Spleen (tissue), 11 donors: ENCODE results near the gene WFIKKN2. TPM values are rescaled to one million over a fixed set of nuclear protein-coding genes. Genes with fewer than 3 reads are reported as not detected.

Experiments
- DNase-seq: peaks from one replicate; pipeline ENCODE4 v3.0.0-alpha.2; 2020
- H3K27ac ChIP-seq, 8 donors: fragments of 200-600 bp; sonication (generic) in 7 of 8; 1 replicate in 4 of 8; 2 replicates in 4 of 8; pipeline versions ENCODE4 v1.5.0 to v1.8.0; 2016 to 2021; ENCODE audit warnings: inconsistent platforms in 4 of 8, mild to moderate bottlenecking in 4 of 8, moderate library complexity in 1 of 8
- H3K27me3 ChIP-seq, 7 donors: fragments of 200-600 bp; sonication (generic) in 6 of 7; replicated peaks in 1 of 7; 1 replicate in 4 of 7; 2 replicates in 3 of 7; pipeline versions ENCODE4 v1.5.0 to v1.8.0; 2016 to 2021; ENCODE audit warnings: inconsistent platforms in 3 of 7, mild to moderate bottlenecking in 1 of 7
- H3K36me3 ChIP-seq, 6 donors: fragments of 200-600 bp; sonication (generic) in 5 of 6; 1 replicate in 4 of 6; 2 replicates in 2 of 6; pipeline versions ENCODE4 v1.5.0 to v1.8.0; 2016 to 2021; ENCODE audit warnings: inconsistent platforms in 2 of 6
- H3K4me1 ChIP-seq, 6 donors: fragments of 200-600 bp; sonication (generic) in 5 of 6; 1 replicate in 3 of 6; 2 replicates in 3 of 6; pipeline versions ENCODE4 v1.5.0 to v1.8.0; 2016 to 2021; ENCODE audit warnings: inconsistent platforms in 3 of 6
- H3K4me3 ChIP-seq, 8 donors: fragments of 200-600 bp; sonication (generic) in 7 of 8; 1 replicate in 4 of 8; 2 replicates in 4 of 8; pipeline versions ENCODE4 v1.5.0 to v1.8.0; 2016 to 2021; ENCODE audit warnings: inconsistent platforms in 4 of 8, mild to moderate bottlenecking in 4 of 8, moderate library complexity in 2 of 8
- H3K9me3 ChIP-seq, 8 donors: fragments of 200-600 bp; sonication (generic) in 7 of 8; 1 replicate in 4 of 8; 2 replicates in 4 of 8; pipeline versions ENCODE4 v1.5.0 to v1.8.0; 2016 to 2021; ENCODE audit warnings: inconsistent platforms in 4 of 8
- CTCF ChIP-seq, 11 experiments: fragments of 200-600 bp in 7 of 11; fragments of 450-650 bp in 4 of 11; sonication (generic) in 4 of 11; IDR thresholded peaks in 8 of 11; conservative IDR thresholded peaks in 3 of 11; 1 replicate in 7 of 11; 2 replicates in 4 of 11; pipeline versions ENCODE4 v1.4.0 to v1.8.0; 2016 to 2021; ENCODE audit warnings: antibody characterized with exemption in 11 of 11, inconsistent platforms in 4 of 11, mild to moderate bottlenecking in 1 of 11
- POLR2A ChIP-seq, 3 donors: fragments of 450-650 bp; IDR thresholded peaks; one replicate each; pipeline ENCODE4 v1.5.1; 2017; ENCODE audit warnings: antibody characterized with exemption in 3 of 3, mild to moderate bottlenecking in 1 of 3
- POLR2AphosphoS5 ChIP-seq, 3 donors: sonication (generic); formaldehyde crosslinking; IDR thresholded peaks; one replicate each; pipeline ENCODE4 v1.5.1; 2017; ENCODE audit warnings: antibody characterized with exemption in 3 of 3
- WGBS, 5 donors: extraction: QIAGEN DNeasy Blood & Tissue Kit in 3 of 5; methylation state at CpG; one replicate each; pipeline versions ENCODE4 v1.1.5 to v1.1.7; 2013 to 2018; 5-methylcytosine and 5-hydroxymethylcytosine counted together
- intact Hi-C: fragments of 100-400 bp; cut with DNase I; formaldehyde crosslinking; loops from one replicate; pipeline ENCODE4 v1.15.0; 2023; ENCODE audit warnings: low total_unique reads
- polyA plus RNA-seq, 3 donors: library from polyadenylated mRNA; stranded (reverse); fragments of 200-250 nt; gene quantifications; one replicate each; pipeline ENCODE4 v1.2.1, GENCODE V29; 2013
- total RNA-seq, 7 donors: library from RNA; depleted of rRNA in 3 of 7; stranded (reverse); fragments of >200 nt in 3 of 7; fragmentation: NEBNext Ultra II Directional in 4 of 7; extraction: Animal tissue kit (Norgen Biotek cat#: 25700) in 4 of 7; gene quantifications; one replicate each; pipeline versions ENCODE4 v1.1.0 to v1.2.1, GENCODE V29; 2016 to 2021
- donor health status: healthy with polysubstance abuse.
- donor health status: DM: no; HTN: no; CAD: no; lungs with moderate emphysema.
- donor health status: DM: no; HTN: no; CAD: no.
- donor health status: Bipolar disorder and iron deficiency.
- donor health status: healthy.
- donor health status: DM: no; HTN: no; CAD: no.
- donor health status: DM: yes; HTN: yes; CAD: no.

WFIKKN2 gene
- total and polyA plus RNA-seq, 10 donors: 0.02 to 0.51 (median 0.10) TPM; not detected in 4

GRCh38 chr17:50847566-50847965 lies 12.2 kb downstream of the WFIKKN2 start:
- intact Hi-C loops: loop anchor here (10.0 kb wide), 1 partner anchor 303 kb away; the partner anchor contains the start of gene SPATA20
- H3K4me3 ChIP-seq: no peak overlapping the region
- H3K27ac ChIP-seq: no peak overlapping the region
- H3K36me3 ChIP-seq: no peaks in the 10 kb centered on the region
- TF ChIP-seq POLR2AphosphoS5 (IDR thresholded peaks at IDR 0.05) (no peak), POLR2A (IDR thresholded peaks at IDR 0.05) (no peak), CTCF (IDR thresholded peaks at IDR 0.05 in 8 of 11, conservative IDR thresholded peaks at IDR 0.05 in 3 of 11) (no peak)
- peaks cover 0 to 12% (median 8%) of the 10 kb centered on the region in 6 donors for H3K4me1 ChIP-seq
- H3K27me3 ChIP-seq: no peaks in the 10 kb centered on the region
- no peak for DNase-seq
- 95 to 99% (median 97%) methylated on average over 4 of the region's 4 CpGs for WGBS, 5 donors
- peaks cover 0 to 14% (median 8%) of the 10 kb centered on the region in 8 donors for H3K9me3 ChIP-seq

GRCh38 chr17:50848039-50848438 lies 12.7 kb downstream of the WFIKKN2 start:
- H3K4me1 ChIP-seq: peaks cover 0 to 16% (median 8%) of the 10 kb centered on the region in 6 donors
- intact Hi-C loops: loop anchor here (10.0 kb wide), 1 partner anchor 303 kb away; the partner anchor contains the start of gene SPATA20
- 92 to 99% (median 96%) methylated on average over 3 of the region's 3 CpGs for WGBS, 5 donors
- H3K9me3 ChIP-seq: peaks cover 0 to 14% (median 8%) of the 10 kb centered on the region in 8 donors
- no peak for TF ChIP-seq POLR2AphosphoS5 (IDR thresholded peaks at IDR 0.05)
- TF ChIP-seq CTCF (IDR thresholded peaks at IDR 0.05 in 8 of 11, conservative IDR thresholded peaks at IDR 0.05 in 3 of 11): no peak
- TF ChIP-seq POLR2A (IDR thresholded peaks at IDR 0.05): no peak
- no peaks in the 10 kb centered on the region for H3K27me3 ChIP-seq
- H3K4me3 ChIP-seq: no peak overlapping the region
- no peaks in the 10 kb centered on the region for H3K36me3 ChIP-seq
- H3K27ac ChIP-seq: no peak overlapping the region
- DNase-seq: no peak

DNA sequence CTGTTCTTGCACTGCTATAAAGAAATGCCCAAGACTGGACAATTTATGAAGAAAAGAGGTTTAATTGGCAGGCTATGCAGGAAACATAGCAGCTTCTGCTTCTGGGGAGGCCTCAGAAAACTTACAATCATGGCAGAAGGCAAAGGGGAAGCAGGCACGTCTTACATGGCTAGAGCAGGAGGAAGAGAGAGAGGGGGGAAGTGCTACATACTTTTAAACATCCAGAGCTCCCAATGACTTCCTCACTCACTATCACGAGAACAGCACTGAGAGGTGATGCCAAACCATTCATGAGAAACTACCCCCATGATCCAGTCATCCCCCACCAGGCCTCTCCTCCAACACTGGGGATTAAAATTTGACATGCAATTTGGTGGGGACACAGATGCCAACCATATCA lies 13.3 kb downstream of the WFIKKN2 start:
- no peak overlapping the region for H3K27ac ChIP-seq
- peaks cover 0 to 16% (median 8%) of the 10 kb centered on the region in 6 donors for H3K4me1 ChIP-seq
- WGBS, 5 donors: 21 to 38% (median 29%) methylated on average over 2 of the region's 2 CpGs
- H3K4me3 ChIP-seq: no peak overlapping the region
- no peak for DNase-seq
- intact Hi-C loops: loop anchor here (10.0 kb wide), 1 partner anchor 304 kb away; the partner anchor contains the start of gene SPATA20
- no peak for TF ChIP-seq POLR2A (IDR thresholded peaks at IDR 0.05)
- no peak for TF ChIP-seq CTCF (IDR thresholded peaks at IDR 0.05 in 8 of 11, conservative IDR thresholded peaks at IDR 0.05 in 3 of 11)
- no peak for TF ChIP-seq POLR2AphosphoS5 (IDR thresholded peaks at IDR 0.05)
- no peaks in the 10 kb centered on the region for H3K36me3 ChIP-seq
- H3K9me3 ChIP-seq: peaks cover 0 to 14% (median 8%) of the 10 kb centered on the region in 8 donors
- no peaks in the 10 kb centered on the region for H3K27me3 ChIP-seq

- Histone ChIP-seq H3K9me3 (peaks cover 0 to 14% (median 8%) of the 10 kb centered on the region in 8 donors), H3K4me3 (no peak overlapping the region), H3K36me3 (no peaks in the 10 kb centered on the region), H3K27ac (no peak overlapping the region), H3K27me3 (no peaks in the 10 kb centered on the region), H3K4me1 (peaks cover 0 to 16% (median 8%) of the 10 kb centered on the region in 6 donors)
- DNase-seq: no peak
- TF ChIP-seq POLR2AphosphoS5 (IDR thresholded peaks at IDR 0.05): no peak
- TF ChIP-seq POLR2A (IDR thresholded peaks at IDR 0.05): no peak
- no peak for TF ChIP-seq CTCF (IDR thresholded peaks at IDR 0.05 in 8 of 11, conservative IDR thresholded peaks at IDR 0.05 in 3 of 11)
- 79 to 96% (median 87%) methylated on average over 7 of the region's 7 CpGs for WGBS, 5 donors
- intact Hi-C loops: loop anchor here (5.0 kb wide), 1 partner anchor 107 kb away; no protein-coding TSS in a partner anchor
Observed at GRCh38 chr17:50850640-50851039, 15.3 kb downstream of the WFIKKN2 start.
